ENCODE results near the gene SGMS1.

SGMS1 gene

DNA sequence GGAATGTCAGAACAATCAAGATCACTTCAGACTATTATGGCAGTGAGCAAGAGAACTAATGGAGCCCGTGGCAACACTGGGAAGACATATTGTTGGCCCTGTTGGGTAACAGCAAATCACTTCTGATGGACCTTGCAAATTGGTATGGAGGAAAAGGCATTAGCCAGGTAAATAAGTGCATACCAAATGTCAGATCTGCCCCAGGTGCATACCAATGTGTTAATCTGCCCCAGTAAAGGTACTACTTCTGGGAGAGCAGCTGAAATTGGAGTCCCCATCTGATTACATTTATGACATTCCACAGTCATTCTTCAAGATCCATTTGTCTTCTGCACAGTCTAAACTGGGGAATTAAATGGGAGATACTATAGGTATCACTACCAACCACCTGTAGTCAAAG lies 3.7 kb upstream of the SGMS1 start:
- TF ChIP-seq, protein P1, sequence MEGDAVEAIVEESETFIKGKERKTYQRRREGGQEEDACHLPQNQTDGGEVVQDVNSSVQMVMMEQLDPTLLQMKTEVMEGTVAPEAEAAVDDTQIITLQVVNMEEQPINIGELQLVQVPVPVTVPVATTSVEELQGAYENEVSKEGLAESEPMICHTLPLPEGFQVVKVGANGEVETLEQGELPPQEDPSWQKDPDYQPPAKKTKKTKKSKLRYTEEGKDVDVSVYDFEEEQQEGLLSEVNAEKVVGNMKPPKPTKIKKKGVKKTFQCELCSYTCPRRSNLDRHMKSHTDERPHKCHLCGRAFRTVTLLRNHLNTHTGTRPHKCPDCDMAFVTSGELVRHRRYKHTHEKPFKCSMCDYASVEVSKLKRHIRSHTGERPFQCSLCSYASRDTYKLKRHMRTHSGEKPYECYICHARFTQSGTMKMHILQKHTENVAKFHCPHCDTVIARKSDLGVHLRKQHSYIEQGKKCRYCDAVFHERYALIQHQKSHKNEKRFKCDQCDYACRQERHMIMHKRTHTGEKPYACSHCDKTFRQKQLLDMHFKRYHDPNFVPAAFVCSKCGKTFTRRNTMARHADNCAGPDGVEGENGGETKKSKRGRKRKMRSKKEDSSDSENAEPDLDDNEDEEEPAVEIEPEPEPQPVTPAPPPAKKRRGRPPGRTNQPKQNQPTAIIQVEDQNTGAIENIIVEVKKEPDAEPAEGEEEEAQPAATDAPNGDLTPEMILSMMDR (conservative IDR thresholded peaks at IDR 0.05): no peak
- no peak overlapping the region for H3K27ac ChIP-seq

DNA sequence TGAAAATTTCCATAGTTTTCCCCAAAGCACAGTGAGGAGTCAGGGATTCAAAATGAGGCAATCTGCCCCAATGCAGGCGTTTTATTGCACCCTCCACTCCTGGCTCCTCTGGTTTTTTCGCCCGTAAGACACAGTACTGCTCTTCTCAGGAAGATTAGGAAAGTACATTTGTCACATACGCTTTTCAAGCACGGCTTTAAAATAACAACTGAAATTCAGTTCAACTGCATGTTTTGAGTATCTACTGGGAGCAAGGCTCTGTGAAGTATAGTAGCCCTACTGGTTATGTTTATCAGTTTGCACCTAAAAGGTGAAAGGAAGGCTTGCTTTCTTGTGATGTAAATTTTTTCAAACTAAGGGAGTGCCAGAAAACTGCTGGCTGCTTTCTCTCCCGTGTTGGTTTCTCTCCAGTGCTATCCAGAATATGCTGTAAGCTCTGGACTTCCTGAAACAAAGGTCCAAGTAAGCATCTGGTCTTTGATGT lies 1.9 kb upstream of the SGMS1 start:
- H3K27ac ChIP-seq: peak overlapping the region; percentile 97
- TF ChIP-seq, protein P1 (conservative IDR thresholded peaks at IDR 0.05): no peak

DNA sequence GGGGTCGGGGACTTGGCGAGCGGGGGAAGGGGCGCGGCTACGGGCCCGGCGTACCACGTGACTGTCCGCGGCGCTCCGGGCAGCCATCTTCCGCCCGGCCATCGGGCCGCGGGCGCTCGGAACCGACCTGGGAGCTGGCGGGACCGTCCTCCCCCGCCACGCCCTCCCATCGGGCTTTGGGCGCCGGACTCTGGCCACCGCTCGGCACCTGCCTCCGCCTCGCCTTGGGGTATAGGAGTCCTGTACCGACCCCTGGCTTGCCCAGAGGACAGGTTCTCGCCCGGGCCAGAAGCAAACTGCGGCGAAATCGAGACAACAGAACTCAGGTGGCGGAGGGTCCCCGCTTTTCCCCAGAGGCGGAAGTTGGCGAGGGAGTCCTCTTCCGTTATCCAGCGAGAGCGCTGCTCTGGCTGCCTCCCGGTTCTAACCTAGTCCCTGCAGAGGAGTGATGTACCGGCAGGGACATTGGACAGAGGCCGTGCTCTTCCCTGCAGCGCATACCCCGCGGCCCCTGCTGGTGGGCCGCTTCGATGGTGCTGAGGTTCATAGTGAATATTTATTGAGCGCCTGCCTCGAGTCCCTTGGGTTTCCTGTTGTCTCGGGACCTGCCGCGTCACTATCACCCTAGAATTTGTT lies 1.2 kb upstream of the SGMS1 start:
- TF ChIP-seq, protein P1 (conservative IDR thresholded peaks at IDR 0.05): peak; percentile 61
- peak overlapping the region; percentile 97 for H3K27ac ChIP-seq

DNA sequence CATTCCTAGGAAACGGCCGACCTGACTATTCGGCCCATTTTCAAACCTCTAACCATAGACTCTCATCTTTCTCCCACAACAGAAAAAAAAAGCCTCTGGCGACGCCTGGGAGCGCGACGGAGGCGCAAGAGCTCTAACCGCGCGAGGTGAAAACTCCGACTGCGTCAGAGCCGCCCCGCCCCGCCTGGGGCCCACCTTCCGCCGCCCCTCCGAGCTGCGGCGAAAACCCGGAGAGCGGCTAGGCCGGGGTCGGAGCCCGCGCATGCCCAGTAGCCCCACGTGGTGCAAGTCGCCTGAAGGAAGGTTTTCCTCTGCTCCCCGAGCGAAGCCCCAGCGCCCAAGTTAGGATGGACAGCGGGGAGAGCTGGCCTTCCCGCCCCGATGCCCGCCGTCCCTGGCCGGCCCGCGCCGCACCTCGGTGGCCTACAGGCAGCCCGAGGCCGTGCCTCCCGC lies 683 bp upstream of the SGMS1 start:
- peak overlapping the region; percentile 97 for H3K27ac ChIP-seq
- TF ChIP-seq, protein P1 (conservative IDR thresholded peaks at IDR 0.05): no peak

DNA sequence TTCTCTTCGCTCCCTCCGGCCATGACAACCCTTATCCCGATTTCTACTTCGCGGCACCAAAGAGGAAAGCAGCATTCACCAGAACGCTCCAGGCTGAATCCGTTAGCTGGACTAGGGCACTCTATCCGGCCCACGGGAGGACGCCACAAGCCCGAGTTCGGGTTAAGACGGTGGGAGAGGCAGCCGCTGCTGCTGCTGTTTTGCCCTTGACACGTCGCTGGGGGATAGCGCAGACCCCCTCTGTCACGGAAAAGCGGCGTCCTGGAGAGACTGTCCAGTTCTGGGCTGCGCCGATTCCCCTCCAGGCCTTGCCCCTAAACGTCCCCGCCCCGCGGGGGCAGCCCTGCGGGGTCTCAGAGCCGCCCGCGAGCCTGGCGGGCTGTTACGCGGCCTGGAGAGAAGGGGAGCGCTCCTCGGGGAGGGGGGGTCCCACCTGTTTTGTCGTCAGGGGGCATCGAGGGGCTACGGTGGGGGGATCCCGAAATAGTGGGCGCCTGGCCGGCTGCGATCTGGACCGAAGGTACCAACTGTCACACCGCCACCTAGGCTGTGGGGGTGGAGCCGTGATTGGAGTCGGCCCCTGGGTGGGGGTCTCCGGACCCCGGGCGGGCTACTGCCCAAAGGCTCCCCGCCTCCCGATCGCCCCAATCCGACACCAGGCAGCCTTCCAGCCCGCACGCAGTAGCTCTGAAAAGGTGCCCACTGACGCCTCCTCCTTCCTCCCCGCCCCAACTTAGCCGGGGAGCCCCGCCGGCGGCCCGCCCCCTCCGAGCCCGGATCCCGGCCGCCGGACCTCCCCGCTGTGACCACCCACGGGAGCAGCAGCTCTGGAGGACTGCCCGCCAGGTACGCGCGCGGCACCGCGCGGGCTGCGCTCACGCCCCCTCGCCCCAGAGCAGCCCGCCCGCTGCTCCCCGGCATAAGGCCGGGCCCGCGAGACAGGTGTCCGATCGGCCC lies 772 bp downstream of the SGMS1 start:
- H3K27ac ChIP-seq: peak overlapping the region; percentile 97
- TF ChIP-seq, protein P1 (conservative IDR thresholded peaks at IDR 0.05): no peak

DNA sequence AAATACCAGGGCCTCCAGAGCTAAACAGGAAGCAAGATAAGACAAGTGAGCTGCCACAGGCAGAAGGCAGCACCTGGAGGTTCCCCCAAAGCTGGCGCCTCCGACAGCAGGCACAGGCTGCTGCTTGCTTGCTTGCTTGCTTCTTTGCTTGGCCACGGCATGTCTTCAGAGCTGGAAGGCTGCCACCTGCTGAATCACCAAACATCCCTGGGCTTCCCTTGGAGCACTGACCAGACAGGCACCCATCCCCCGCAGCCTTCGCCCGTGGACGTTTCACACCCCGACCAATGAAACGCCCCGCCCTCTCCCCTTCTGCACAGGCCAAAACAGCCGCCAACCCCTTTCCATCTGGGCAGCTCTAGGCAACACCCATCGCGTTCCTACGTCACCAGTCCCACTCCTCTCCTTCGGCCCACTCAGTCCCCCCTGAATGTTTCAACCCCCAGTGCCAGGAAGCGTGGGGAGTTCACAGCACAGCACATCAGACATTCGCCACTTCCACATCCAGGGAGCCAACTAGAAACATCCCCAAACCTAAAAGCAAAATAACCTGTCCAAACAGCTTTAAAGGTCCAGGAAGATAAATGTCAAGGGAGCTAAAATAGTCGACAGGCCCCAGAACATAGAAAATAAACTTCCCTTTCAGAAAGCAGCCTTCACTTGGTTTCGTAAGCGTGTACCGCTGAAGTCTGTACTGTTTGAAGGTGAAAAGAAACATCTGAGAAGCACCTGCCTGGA lies 1.6 kb downstream of the SGMS1 start:
- TF ChIP-seq, protein P1 (conservative IDR thresholded peaks at IDR 0.05): no peak
- H3K27ac ChIP-seq: peak overlapping the region; percentile 97

DNA sequence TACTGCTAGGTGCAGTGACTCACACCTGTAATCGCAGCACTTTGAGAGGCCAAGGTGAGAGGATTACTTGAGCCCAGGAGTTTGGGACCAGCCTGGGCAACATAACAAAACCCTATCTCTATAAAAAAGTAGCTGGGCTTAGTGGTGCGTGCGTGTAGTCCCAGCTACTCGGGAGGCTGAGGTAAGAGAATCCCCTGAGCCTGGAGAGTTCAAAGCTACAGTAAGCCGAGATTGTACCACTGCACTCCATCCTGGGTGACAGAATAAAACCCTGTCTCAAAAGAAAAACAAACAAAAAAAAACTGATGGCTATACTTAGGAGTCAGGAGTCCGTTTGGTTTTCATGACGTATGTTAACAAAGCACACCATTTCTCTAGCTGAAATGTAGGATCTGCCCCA lies 2.9 kb downstream of the SGMS1 start:
- peak overlapping the region; percentile 97 for H3K27ac ChIP-seq
- TF ChIP-seq, protein P1 (conservative IDR thresholded peaks at IDR 0.05): no peak
